HG03571 (cell line): ENCODE data around the gene CHRNB1.

Experiments used
- ATAC-seq: cut with Tn5 transposase; IDR thresholded peaks from one replicate; pipeline ENCODE4 v1.9.1; 2021; ENCODE audit not compliant: unreplicated experiment

The CHRNB1 gene

GRCh38 chr17:7415784-7416183, 29.1 kb upstream of the CHRNB1 start:
- no peak for ATAC-seq

- ATAC-seq, result no peak
Observed at GRCh38 chr17:7416323-7416722, 28.5 kb upstream of the CHRNB1 start.

GRCh38 chr17:7417056-7417655, 27.7 kb upstream of the CHRNB1 start:
- ATAC-seq, result no peak

- ATAC-seq, result no peak
Observed at GRCh38 chr17:7418472-7419152, 26.2 kb upstream of the CHRNB1 start.

- no peak for ATAC-seq
Observed at GRCh38 chr17:7419819-7420610, 24.8 kb upstream of the CHRNB1 start, which contains the start of gene SPEM1. SPEM1 (plus strand) TSS chr17:7420324; CDS start chr17:7420385, 61 bp downstream.

GRCh38 chr17:7421186-7421585, 23.7 kb upstream of the CHRNB1 start:
- ATAC-seq, result no peak

GRCh38 chr17:7423679-7424078, 21.2 kb upstream of the CHRNB1 start:
- no peak for ATAC-seq

GRCh38 chr17:7425316-7425715, 19.5 kb upstream of the CHRNB1 start, which contains the start of gene SPEM2:
SPEM2 (plus strand) TSS chr17:7425616; CDS start chr17:7425689, 73 bp downstream.
- no peak for ATAC-seq

- ATAC-seq, result no peak
Observed at GRCh38 chr17:7425756-7426155, 19.1 kb upstream of the CHRNB1 start.

- no peak for ATAC-seq
Observed at GRCh38 chr17:7426203-7426863, 18.5 kb upstream of the CHRNB1 start.

- no peak for ATAC-seq
Observed at GRCh38 chr17:7426896-7427489, 17.9 kb upstream of the CHRNB1 start.

- ATAC-seq, result no peak
Observed at GRCh38 chr17:7427549-7427948, 17.3 kb upstream of the CHRNB1 start.

- ATAC-seq, result no peak
Observed at GRCh38 chr17:7428557-7428956, 16.3 kb upstream of the CHRNB1 start, which contains the start of gene SPEM3. SPEM3 (plus strand) TSS chr17:7428857; CDS start chr17:7428903, 46 bp downstream.

GRCh38 chr17:7429722-7430121, 15.1 kb upstream of the CHRNB1 start:
- ATAC-seq, result no peak

GRCh38 chr17:7431231-7431630, 13.6 kb upstream of the CHRNB1 start:
- no peak for ATAC-seq

GRCh38 chr17:7432296-7432695, 12.6 kb upstream of the CHRNB1 start:
- ATAC-seq, result no peak

- peak; percentile 17 for ATAC-seq
Observed at GRCh38 chr17:7435676-7436555, 8.9 kb upstream of the CHRNB1 start.

GRCh38 chr17:7436556-7437368, 8.1 kb upstream of the CHRNB1 start:
- no peak for ATAC-seq

- ATAC-seq, result no peak
Observed at GRCh38 chr17:7437369-7437863, 7.4 kb upstream of the CHRNB1 start.
